Measurements from ENCODE around the gene ENOX1.
A peak's percentile ranks its signal among the peaks of the same experiment; 100 is the strongest.

Gene ENOX1

GRCh38 chr13:43244481-43244880 lies 542.3 kb downstream of the ENOX1 start:
- Histone ChIP-seq H3K4me1 (ENCODE audit: control insufficient read depth, insufficient read depth, low read depth, low read length) (peaks cover 6% of the 10 kb centered on the region), H3K4me2 (ENCODE audit: low read length, poor library complexity, severe bottlenecking) (no peak overlapping the region), H3K36me3 (ENCODE audit: control insufficient read depth in 1 of 2, insufficient read depth in 2 of 2, low read depth in 1 of 2, low read length in 2 of 2) (no peaks in the 10 kb centered on the region), H2AK5ac (ENCODE audit: low read length, severe bottlenecking) (peak overlapping the region; percentile 24), H2BK120ac (ENCODE audit: low read depth, low read length) (no peak overlapping the region), H3K79me1 (replicated peaks; ENCODE audit: low read length, poor library complexity, severe bottlenecking) (no peaks in the 10 kb centered on the region), H2AFZ (ENCODE audit: low read depth, low read length) (no peak overlapping the region), H3K9me3 (ENCODE audit: control insufficient read depth, low read length) (no peaks in the 10 kb centered on the region), H3K18ac (ENCODE audit: low read depth in 1 of 2, low read length in 2 of 2) (peak overlapping the region; percentile 62 to 86), H3K27ac (ENCODE audit: low read length, poor library complexity, severe bottlenecking) (no peak overlapping the region), H3K27me3 (ENCODE audit: control insufficient read depth in 1 of 2, insufficient read depth in 1 of 2, low read length in 2 of 2) (no peaks in the 10 kb centered on the region), H2BK15ac (ENCODE audit: low read depth, poor library complexity, severe bottlenecking) (peak overlapping the region; percentile 73), H3K4ac (ENCODE audit: low read depth in 1 of 2, low read length in 2 of 2) (no peak overlapping the region), H4K91ac (ENCODE audit: low read length) (peak overlapping the region; percentile 23), H3K14ac (ENCODE audit: low read length in 2 of 2) (no peak overlapping the region), H3K4me3 (ENCODE audit: insufficient read depth in 1 of 2, low read depth in 1 of 2, low read length in 2 of 2) (no peak overlapping the region), H3K23ac (ENCODE audit: low read length in 2 of 2) (no peak overlapping the region), H2BK5ac (ENCODE audit: low read depth, low read length, poor library complexity, severe bottlenecking) (no peak overlapping the region), H2BK12ac (ENCODE audit: low read length in 2 of 2) (peak overlapping the region; percentile 77 to 79), H4K8ac (ENCODE audit: low read length) (no peak overlapping the region), H3K9ac (ENCODE audit: low read length) (no peak overlapping the region)
- 87% methylated on average over 5 of the region's 5 CpGs for WGBS
- DNase-seq, result no peak

GRCh38 chr13:43243711-43244110 lies 543.1 kb downstream of the ENOX1 start:
- peak; percentile 37 for DNase-seq
- WGBS, result 68% methylated on average over 1 of the region's 2 CpGs
- no peak overlapping the region for H3K4ac ChIP-seq (ENCODE audit: low read depth in 1 of 2, low read length in 2 of 2)

GRCh38 chr13:43242040-43242439 lies 544.7 kb downstream of the ENOX1 start:
- Histone ChIP-seq H3K4ac (ENCODE audit: low read depth in 1 of 2, low read length in 2 of 2) (no peak overlapping the region), H3K4me1 (ENCODE audit: control insufficient read depth, insufficient read depth, low read depth, low read length) (peaks cover 6% of the 10 kb centered on the region), H3K79me1 (replicated peaks; ENCODE audit: low read length, poor library complexity, severe bottlenecking) (no peaks in the 10 kb centered on the region), H3K14ac (ENCODE audit: low read length in 2 of 2) (no peak overlapping the region), H2BK15ac (ENCODE audit: low read depth, poor library complexity, severe bottlenecking) (no peak overlapping the region), H4K8ac (ENCODE audit: low read length) (no peak overlapping the region), H2BK120ac (ENCODE audit: low read depth, low read length) (no peak overlapping the region), H3K23ac (ENCODE audit: low read length in 2 of 2) (no peak overlapping the region), H3K9ac (ENCODE audit: low read length) (no peak overlapping the region), H3K18ac (ENCODE audit: low read depth in 1 of 2, low read length in 2 of 2) (no peak overlapping the region), H3K27ac (ENCODE audit: low read length, poor library complexity, severe bottlenecking) (no peak overlapping the region), H2BK12ac (ENCODE audit: low read length in 2 of 2) (no peak overlapping the region), H3K4me2 (ENCODE audit: low read length, poor library complexity, severe bottlenecking) (no peak overlapping the region), H3K36me3 (ENCODE audit: control insufficient read depth in 1 of 2, insufficient read depth in 2 of 2, low read depth in 1 of 2, low read length in 2 of 2) (no peaks in the 10 kb centered on the region), H4K91ac (ENCODE audit: low read length) (no peak overlapping the region), H2AK5ac (ENCODE audit: low read length, severe bottlenecking) (no peak overlapping the region), H2AFZ (ENCODE audit: low read depth, low read length) (no peak overlapping the region), H3K4me3 (ENCODE audit: insufficient read depth in 1 of 2, low read depth in 1 of 2, low read length in 2 of 2) (no peak overlapping the region), H3K9me3 (ENCODE audit: control insufficient read depth, low read length) (no peaks in the 10 kb centered on the region), H2BK5ac (ENCODE audit: low read depth, low read length, poor library complexity, severe bottlenecking) (no peak overlapping the region), H3K27me3 (ENCODE audit: control insufficient read depth in 1 of 2, insufficient read depth in 1 of 2, low read length in 2 of 2) (no peaks in the 10 kb centered on the region)
- no peak for DNase-seq
- WGBS, result 100% methylated on average over 1 of the region's 1 CpG

More at GRCh38 chr13:43243711-43244110, 543.1 kb downstream of the ENOX1 start:
- H3K4me1 ChIP-seq (ENCODE audit: control insufficient read depth, insufficient read depth, low read depth, low read length), result peaks cover 6% of the 10 kb centered on the region
- no peaks in the 10 kb centered on the region for H3K9me3 ChIP-seq (ENCODE audit: control insufficient read depth, low read length)
- H3K14ac ChIP-seq (ENCODE audit: low read length in 2 of 2), result no peak overlapping the region
- H2BK15ac ChIP-seq (ENCODE audit: low read depth, poor library complexity, severe bottlenecking), result no peak overlapping the region
- H2AK5ac ChIP-seq (ENCODE audit: low read length, severe bottlenecking), result peak overlapping the region; percentile 60
- no peak overlapping the region for H4K91ac ChIP-seq (ENCODE audit: low read length)
- no peak overlapping the region for H2BK12ac ChIP-seq (ENCODE audit: low read length in 2 of 2)
- H2BK120ac ChIP-seq (ENCODE audit: low read depth, low read length), result no peak overlapping the region
- H3K9ac ChIP-seq (ENCODE audit: low read length), result no peak overlapping the region
- no peak overlapping the region for H3K4me3 ChIP-seq (ENCODE audit: insufficient read depth in 1 of 2, low read depth in 1 of 2, low read length in 2 of 2)
- H3K79me1 ChIP-seq (replicated peaks; ENCODE audit: low read length, poor library complexity, severe bottlenecking), result no peaks in the 10 kb centered on the region
- H3K23ac ChIP-seq (ENCODE audit: low read length in 2 of 2), result no peak overlapping the region
- no peaks in the 10 kb centered on the region for H3K27me3 ChIP-seq (ENCODE audit: control insufficient read depth in 1 of 2, insufficient read depth in 1 of 2, low read length in 2 of 2)
- H4K8ac ChIP-seq (ENCODE audit: low read length), result peak overlapping the region; percentile 62
- H3K4me2 ChIP-seq (ENCODE audit: low read length, poor library complexity, severe bottlenecking), result no peak overlapping the region
- H3K27ac ChIP-seq (ENCODE audit: low read length, poor library complexity, severe bottlenecking), result no peak overlapping the region
- H3K18ac ChIP-seq (ENCODE audit: low read depth in 1 of 2, low read length in 2 of 2), result no peak overlapping the region
- no peak overlapping the region for H2BK5ac ChIP-seq (ENCODE audit: low read depth, low read length, poor library complexity, severe bottlenecking)
- no peak overlapping the region for H2AFZ ChIP-seq (ENCODE audit: low read depth, low read length)
- H3K36me3 ChIP-seq (ENCODE audit: control insufficient read depth in 1 of 2, insufficient read depth in 2 of 2, low read depth in 1 of 2, low read length in 2 of 2), result no peaks in the 10 kb centered on the region

GRCh38 chr13:43240278-43240677 lies 546.5 kb downstream of the ENOX1 start:
- Histone ChIP-seq H2BK5ac (ENCODE audit: low read depth, low read length, poor library complexity, severe bottlenecking) (no peak overlapping the region), H3K36me3 (ENCODE audit: control insufficient read depth in 1 of 2, insufficient read depth in 2 of 2, low read depth in 1 of 2, low read length in 2 of 2) (peaks cover 0 to 6% of the 10 kb centered on the region in 2 experiments), H3K4me1 (ENCODE audit: control insufficient read depth, insufficient read depth, low read depth, low read length) (peaks cover 2% of the 10 kb centered on the region), H4K8ac (ENCODE audit: low read length) (no peak overlapping the region), H3K79me1 (replicated peaks; ENCODE audit: low read length, poor library complexity, severe bottlenecking) (no peaks in the 10 kb centered on the region), H4K91ac (ENCODE audit: low read length) (no peak overlapping the region), H2AK5ac (ENCODE audit: low read length, severe bottlenecking) (no peak overlapping the region), H3K9me3 (ENCODE audit: control insufficient read depth, low read length) (no peaks in the 10 kb centered on the region), H3K23ac (ENCODE audit: low read length in 2 of 2) (no peak overlapping the region), H2AFZ (ENCODE audit: low read depth, low read length) (no peak overlapping the region), H3K18ac (ENCODE audit: low read depth in 1 of 2, low read length in 2 of 2) (no peak overlapping the region), H3K27ac (ENCODE audit: low read length, poor library complexity, severe bottlenecking) (no peak overlapping the region), H2BK12ac (ENCODE audit: low read length in 2 of 2) (no peak overlapping the region), H2BK15ac (ENCODE audit: low read depth, poor library complexity, severe bottlenecking) (no peak overlapping the region), H3K27me3 (ENCODE audit: control insufficient read depth in 1 of 2, insufficient read depth in 1 of 2, low read length in 2 of 2) (no peaks in the 10 kb centered on the region), H3K4ac (ENCODE audit: low read depth in 1 of 2, low read length in 2 of 2) (no peak overlapping the region), H2BK120ac (ENCODE audit: low read depth, low read length) (no peak overlapping the region), H3K14ac (ENCODE audit: low read length in 2 of 2) (no peak overlapping the region), H3K4me3 (ENCODE audit: insufficient read depth in 1 of 2, low read depth in 1 of 2, low read length in 2 of 2) (no peak overlapping the region), H3K4me2 (ENCODE audit: low read length, poor library complexity, severe bottlenecking) (no peak overlapping the region), H3K9ac (ENCODE audit: low read length) (no peak overlapping the region)
- DNase-seq, result no peak

Data from mesenchymal stem cell (in vitro differentiated cells and primary cell).